ENCODE data around the gene C1orf53.

C1orf53 gene

DNA sequence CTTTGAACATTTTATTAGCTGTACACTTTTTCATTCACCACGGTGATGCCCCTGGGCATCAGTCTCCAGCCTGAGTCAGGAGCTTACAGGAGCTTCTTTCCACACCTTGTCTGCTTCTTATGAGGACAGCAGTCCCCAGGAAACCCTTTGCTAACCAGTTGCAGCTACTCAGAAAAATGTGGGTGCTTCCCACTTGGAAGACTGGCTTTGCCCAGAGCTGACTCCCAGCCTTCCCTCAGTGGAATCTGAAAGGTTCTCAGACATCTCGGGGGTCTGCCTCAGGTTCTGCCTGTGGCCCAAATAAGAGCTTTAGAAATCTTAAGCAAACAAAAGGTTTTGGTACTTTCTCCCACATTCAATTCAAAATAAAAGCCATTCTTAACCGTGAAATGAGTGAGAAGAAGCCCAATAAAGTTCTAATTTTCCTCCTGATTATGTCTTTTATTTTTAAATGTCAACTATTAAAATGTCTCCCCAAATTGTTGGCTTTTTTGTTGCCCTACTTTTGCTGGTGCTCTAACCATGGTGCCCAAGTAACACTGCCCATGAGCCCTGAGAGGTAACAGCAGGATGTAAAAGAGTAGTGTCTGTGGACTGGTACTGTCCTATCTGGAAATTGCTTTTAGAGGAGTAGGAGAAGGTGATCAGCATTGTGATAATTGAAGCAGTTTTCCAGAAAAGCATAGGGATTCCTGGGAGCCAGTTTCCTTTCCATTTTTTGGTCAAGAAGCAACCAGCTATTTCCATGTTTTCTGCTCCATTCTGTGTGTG is 5.6 kb downstream of the C1orf53 start:
- no peak for DNase-seq (ENCODE audit: low read depth in 2 of 3, low spot score in 1 of 3)

- no peak for DNase-seq (ENCODE audit: low read depth in 2 of 3, low spot score in 1 of 3)
These were observed 6.3 kb downstream of the C1orf53 start for GRCh38 chr1:197908716-197909220.

GRCh38 chr1:197909384-197909783 is 7.0 kb downstream of the C1orf53 start:
- DNase-seq (ENCODE audit: low read depth in 2 of 3, low spot score in 1 of 3) = no peak

DNA sequence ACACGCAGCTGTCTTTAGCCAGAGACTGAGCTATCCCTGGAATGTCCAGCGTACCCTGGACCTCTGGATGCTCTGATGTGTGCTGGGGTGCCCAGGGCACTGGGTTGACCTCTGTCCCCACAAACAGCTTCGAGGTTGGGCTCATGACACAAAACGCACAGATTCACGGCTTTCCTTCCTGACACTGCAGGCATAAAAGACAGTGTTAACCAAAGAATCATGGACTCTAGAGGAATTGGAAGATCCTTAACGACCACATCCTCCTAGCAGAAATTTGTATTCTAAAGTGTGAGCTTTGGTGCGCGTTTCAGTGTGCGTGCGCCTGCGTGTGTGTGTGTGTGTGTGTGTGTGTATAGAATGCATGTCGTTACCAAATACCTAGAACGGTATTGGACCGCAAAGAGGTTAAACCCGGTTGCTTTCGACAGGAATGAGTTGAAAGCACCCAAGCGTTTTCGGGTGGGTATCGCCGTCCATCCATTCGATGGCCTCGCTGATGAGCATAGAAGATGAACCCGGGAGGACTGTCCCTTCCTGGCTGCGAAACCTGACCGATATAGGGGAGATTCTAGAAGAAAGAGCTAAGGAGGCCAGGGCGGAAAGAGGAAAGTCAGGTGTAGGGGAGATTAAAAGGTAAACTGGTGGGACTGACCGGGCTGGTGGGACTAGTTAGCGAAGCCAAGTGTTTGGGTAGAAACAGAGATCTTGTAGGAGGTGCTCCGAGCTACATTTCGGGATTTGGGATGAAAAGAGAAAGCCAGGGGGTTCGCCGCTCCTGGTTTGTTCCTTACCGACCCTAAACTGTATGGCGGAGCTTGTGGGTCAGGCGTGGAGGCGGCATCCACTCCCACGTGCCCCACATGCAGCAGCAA is 7.9 kb downstream of the C1orf53 start:
- no peak for DNase-seq (ENCODE audit: low read depth in 2 of 3, low spot score in 1 of 3)

- DNase-seq (ENCODE audit: low read depth in 2 of 3, low spot score in 1 of 3) = no peak
These were observed 8.9 kb downstream of the C1orf53 start for GRCh38 chr1:197911111-197911856.

- DNase-seq (ENCODE audit: low read depth in 2 of 3, low spot score in 1 of 3) = no peak
These were observed 9.6 kb downstream of the C1orf53 start for GRCh38 chr1:197911857-197912696.

GRCh38 chr1:197912739-197913494 is 10.5 kb downstream of the C1orf53 start:
- DNase-seq (ENCODE audit: low read depth in 2 of 3, low spot score in 1 of 3) = no peak

GRCh38 chr1:197913495-197914276 is 11.3 kb downstream of the C1orf53 start:
- no peak for DNase-seq (ENCODE audit: low read depth in 2 of 3, low spot score in 1 of 3)

DNA sequence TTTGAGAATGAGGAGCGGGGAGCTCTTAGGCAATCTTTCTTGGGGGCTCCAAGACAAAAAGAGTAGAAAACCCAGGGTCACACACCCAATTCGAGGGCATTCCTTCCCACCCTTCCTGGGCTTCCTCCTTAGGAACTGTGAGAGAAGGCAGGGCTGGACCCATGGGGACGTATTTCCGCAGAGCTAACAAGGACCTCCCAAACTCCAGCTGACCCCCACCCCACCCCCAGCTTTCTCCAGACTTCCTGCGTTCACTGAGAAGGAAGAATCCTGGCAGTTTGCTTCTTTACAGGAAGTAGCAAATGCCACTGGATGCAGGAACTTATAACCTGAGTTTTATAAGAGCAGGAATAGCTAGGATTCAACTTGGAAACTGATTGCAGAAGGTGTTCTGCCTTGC is 12.1 kb downstream of the C1orf53 start:
- DNase-seq (ENCODE audit: low read depth in 2 of 3, low spot score in 1 of 3) = no peak

GRCh38 chr1:197915260-197915861 is 12.9 kb downstream of the C1orf53 start:
- no peak for DNase-seq (ENCODE audit: low read depth in 2 of 3, low spot score in 1 of 3)

DNA sequence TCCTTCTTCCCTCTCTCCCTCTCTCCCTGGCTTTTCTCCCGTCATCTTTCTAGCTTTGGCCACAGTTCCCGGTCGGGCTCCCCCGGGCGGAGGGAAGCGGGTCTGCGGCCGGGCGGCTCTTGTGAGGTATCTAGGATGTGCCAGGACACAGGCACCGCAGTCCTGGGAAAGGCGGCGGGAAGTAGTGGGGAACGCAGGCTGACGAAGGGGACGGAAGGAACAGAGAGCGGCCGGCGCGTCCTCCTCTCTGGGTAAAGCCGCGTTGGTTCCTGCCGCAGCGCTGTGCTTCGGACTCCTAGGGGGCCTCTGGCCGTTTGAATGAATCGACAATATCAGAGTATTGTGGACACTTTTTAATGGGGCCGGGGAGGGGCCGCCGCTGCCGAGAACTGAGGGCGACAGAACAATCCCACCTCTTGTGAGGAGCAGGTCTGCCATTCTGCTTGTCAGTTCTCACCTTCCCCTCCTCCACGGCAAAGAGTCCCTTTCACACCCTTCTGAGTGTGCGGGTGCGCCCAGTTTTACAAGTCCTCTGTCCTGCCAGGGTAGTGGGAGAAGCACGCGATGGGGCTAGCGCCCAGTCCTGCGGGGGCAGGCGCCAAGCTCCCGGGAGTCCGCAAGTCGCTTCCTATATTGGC is 13.6 kb downstream of the C1orf53 start:
- DNase-seq (ENCODE audit: low read depth in 2 of 3, low spot score in 1 of 3) = no peak

DNA sequence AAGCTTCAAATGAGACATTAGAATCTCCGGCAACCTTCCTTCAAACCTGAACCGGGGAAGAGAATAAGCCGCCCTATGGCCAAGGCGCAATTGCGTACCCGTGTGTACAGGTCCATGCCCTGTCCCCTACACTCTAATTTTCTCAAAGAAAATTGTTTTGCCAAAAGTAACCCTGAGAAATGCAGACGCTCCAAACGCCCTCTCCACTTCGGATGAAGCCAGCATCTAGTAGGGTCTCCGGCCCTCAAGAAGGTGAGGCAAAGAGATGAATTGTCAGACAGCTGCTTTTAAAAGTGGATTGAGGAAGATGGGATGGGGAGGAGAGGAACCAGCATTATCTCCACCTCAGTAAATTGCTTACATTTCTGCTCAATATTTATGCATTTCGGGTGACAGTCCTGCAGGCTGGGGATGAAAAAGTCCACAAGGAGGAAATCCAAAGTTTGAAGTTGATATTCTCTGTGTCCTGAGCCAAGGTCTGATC is 14.1 kb downstream of the C1orf53 start:
- no peak for DNase-seq (ENCODE audit: low read depth in 2 of 3, low spot score in 1 of 3)

DNA sequence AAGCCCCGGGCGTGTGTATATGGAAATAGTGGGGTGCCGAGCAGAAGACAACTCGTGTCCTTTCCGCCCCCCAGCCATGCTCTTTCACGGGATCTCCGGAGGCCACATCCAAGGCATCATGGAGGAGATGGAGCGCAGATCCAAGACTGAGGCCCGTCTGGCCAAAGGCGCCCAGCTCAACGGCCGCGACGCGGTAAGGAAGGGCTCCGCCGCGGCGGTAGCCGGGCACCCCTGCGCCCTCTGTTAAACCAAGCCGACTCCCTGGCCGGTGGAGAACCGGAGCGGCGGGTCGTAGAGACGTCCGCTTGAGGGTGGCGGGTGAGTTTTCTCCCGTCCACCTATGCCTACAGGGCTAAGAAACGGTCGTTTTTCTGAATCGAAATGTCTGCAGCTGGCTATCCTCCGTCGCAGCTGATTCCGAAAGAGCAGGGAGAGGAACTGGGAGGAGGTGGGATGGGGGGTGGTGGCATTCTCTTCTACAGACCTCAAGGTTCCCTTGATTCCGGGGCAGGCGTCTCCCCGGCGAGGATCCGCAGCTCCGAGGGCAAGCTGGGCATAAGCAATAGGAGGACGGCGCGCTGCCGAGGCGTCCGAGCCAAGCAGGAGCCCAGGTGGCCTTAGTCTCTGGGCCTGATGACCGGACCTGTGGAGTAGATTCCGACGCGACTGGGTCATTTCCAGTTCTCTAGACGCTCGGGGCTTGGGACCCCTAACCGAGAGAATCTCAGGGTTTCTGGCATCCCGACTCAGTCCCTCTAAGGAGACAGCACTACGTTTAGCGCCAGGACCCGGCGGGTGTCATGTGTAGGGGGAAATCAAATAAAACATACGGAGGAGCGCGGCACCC is 15.6 kb downstream of the C1orf53 start:
- DNase-seq (ENCODE audit: low read depth in 2 of 3, low spot score in 1 of 3) = no peak

GRCh38 chr1:197918807-197919345 is 16.4 kb downstream of the C1orf53 start:
- no peak for DNase-seq (ENCODE audit: low read depth in 2 of 3, low spot score in 1 of 3)

GRCh38 chr1:197919346-197920066 is 17.1 kb downstream of the C1orf53 start:
- DNase-seq (ENCODE audit: low read depth in 2 of 3, low spot score in 1 of 3) = no peak

GRCh38 chr1:197920067-197920396 is 17.6 kb downstream of the C1orf53 start:
- no peak for DNase-seq (ENCODE audit: low read depth in 2 of 3, low spot score in 1 of 3)

Measured in stimulated activated CD4-positive, alpha-beta T cell treated with anti-CD3 and anti-CD28 coated beads, Interleukin-12 subunit alpha, Interleukin-12 subunit beta, amount 100 ng/mL, for 48 hours (primary cell).